AG09309 (cell line): ENCODE data around the gene FDXR.

Experiments used
- DNase-seq: peaks from one replicate; pipeline ENCODE4 v3.0.0-alpha.2; 2010; ENCODE audit warnings: low read depth
- H3K4me3 ChIP-seq: 2 replicates; pipeline ENCODE4 v1.5.1; 2011; ENCODE audit warnings: mild to moderate bottlenecking, low read depth, low read length, moderate library complexity; ENCODE audit not compliant: control insufficient read depth
- TF ChIP-seq, protein P1 (sequence below): IDR thresholded peaks from 2 replicates; pipeline ENCODE4 v1.5.1; 2011; ENCODE audit warnings: mild to moderate bottlenecking, low read depth, low read length, inconsistent platforms; ENCODE audit not compliant: insufficient read depth, control insufficient read depth; ENCODE audit errors: missing control alignments

FDXR gene

DNA sequence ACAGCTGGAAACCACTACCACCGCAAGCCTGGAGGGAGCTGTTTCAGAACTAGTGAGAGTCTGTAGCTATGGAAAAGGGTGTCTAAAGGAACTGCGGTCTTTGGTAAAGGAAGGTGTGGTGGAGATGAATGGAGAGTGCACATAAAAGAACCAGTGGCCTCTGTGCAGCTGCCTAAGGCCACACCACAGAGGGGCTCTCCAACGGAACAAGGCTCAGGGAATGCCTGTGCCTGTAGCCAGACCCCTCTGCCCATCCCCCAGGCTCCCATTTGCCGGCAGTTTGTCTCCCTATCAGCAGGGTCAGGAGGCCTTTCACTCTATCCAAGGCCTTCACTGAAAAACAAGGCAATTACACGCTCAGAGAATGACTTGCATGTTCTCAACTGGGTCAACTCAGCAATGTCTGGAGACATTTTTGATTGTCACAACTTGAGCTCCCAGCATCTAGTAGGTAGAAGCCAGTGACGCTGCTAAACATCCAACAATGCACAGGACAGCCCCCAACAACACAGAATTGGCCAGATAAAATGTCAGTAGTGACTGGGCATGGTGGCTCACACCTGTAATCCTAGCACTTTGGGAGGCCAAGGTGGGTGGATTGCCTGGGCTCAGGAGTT is 3.3 kb upstream of the FDXR start:
- TF ChIP-seq, protein P1, sequence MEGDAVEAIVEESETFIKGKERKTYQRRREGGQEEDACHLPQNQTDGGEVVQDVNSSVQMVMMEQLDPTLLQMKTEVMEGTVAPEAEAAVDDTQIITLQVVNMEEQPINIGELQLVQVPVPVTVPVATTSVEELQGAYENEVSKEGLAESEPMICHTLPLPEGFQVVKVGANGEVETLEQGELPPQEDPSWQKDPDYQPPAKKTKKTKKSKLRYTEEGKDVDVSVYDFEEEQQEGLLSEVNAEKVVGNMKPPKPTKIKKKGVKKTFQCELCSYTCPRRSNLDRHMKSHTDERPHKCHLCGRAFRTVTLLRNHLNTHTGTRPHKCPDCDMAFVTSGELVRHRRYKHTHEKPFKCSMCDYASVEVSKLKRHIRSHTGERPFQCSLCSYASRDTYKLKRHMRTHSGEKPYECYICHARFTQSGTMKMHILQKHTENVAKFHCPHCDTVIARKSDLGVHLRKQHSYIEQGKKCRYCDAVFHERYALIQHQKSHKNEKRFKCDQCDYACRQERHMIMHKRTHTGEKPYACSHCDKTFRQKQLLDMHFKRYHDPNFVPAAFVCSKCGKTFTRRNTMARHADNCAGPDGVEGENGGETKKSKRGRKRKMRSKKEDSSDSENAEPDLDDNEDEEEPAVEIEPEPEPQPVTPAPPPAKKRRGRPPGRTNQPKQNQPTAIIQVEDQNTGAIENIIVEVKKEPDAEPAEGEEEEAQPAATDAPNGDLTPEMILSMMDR: no peak
- no peak for DNase-seq
- no peak overlapping the region for H3K4me3 ChIP-seq

DNA sequence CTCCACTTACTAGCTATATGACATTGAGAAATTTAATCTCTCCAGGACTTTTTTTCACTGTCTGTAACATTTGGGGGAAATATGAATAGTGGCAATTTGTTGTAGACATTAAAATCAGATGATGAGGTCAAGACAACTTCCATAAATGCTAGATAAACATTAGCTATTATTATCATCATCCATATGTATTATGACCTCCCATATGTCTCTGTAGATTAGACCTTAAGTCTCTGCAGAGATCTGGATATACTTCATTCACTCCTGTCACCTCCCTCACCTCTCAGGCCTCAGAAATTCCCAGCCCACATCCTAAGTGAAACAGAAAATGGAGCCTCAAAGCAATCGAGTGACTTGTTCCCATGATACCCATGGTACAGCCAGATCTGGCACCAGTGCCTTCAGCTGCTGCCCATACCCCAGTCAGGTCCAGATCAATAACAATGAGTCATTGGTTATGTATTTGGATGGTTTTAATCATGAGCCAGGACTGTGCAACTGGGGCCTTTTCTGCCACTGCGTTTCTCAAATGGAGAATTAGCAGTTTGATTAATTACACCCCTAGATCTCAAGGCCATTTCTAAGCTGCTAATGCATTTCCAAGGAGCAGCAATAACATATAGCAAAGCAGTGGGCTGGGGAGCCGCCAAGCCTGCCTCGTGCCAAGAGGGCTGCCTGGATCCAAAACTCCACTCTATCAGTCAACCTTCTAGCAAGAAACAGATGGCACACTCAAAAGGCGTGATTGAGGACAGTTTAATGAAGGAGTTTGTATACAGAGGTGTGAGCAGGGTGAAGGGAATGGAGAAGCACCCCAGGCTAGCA is 2.6 kb upstream of the FDXR start:
- H3K4me3 ChIP-seq: no peak overlapping the region
- DNase-seq: no peak
- TF ChIP-seq, protein P1: no peak

DNA sequence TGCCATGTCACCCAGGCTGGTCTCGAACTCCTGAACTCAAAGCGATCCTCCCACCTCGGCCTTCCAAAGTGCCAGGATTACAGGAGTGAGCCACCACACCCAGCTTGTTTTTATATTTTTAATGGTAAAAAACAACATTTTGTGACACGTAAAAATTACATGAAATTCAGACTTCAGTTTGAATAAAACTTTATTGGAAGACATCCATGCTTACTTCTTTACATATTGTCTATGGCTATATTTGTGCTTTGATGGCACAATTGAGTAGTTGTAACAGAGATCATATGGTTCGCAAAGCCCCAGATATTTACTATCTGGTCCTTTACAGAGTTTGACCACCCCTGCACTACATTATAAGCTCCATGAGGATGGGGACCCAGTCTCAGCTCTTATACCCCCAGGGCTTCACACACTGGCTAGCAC is 1.8 kb upstream of the FDXR start:
- DNase-seq: no peak
- TF ChIP-seq, protein P1: no peak
- H3K4me3 ChIP-seq: no peak overlapping the region

DNA sequence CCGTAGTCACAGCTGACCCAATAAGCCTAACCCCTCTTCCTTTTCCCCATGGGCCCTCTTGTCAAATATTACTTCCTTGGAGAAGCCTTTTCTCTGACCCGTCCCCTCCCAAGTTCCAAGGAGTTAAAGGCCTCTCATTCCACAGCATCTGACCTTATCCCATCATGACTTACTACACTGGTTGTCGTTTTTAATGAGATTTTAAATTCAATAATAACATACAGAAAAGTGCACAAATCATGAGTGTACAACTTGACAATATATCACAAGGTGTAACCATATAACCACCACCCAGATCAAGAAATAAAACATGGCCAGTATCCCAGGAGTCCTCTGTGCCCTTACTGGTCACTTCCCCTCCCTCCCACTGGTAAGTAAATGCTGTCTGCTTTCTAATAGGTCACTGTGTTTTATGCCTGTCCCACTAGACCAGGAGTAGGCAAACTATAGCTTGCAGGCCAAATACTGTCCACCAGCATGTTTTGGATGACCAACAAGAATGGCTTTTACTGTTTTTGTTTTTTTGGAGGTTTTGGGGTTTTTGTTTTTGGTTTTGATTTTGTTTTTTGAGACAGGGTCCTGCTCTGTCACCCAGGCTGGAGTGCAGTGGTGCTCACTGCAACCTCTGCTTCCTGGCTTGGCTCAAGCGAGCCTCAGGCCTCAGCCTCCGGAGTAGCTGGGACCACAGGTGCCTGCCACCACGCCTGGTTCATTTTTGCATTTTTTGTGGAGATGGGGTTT is 1.2 kb upstream of the FDXR start:
- TF ChIP-seq, protein P1: no peak
- peak overlapping the region; percentile 77 for H3K4me3 ChIP-seq
- no peak for DNase-seq

DNA sequence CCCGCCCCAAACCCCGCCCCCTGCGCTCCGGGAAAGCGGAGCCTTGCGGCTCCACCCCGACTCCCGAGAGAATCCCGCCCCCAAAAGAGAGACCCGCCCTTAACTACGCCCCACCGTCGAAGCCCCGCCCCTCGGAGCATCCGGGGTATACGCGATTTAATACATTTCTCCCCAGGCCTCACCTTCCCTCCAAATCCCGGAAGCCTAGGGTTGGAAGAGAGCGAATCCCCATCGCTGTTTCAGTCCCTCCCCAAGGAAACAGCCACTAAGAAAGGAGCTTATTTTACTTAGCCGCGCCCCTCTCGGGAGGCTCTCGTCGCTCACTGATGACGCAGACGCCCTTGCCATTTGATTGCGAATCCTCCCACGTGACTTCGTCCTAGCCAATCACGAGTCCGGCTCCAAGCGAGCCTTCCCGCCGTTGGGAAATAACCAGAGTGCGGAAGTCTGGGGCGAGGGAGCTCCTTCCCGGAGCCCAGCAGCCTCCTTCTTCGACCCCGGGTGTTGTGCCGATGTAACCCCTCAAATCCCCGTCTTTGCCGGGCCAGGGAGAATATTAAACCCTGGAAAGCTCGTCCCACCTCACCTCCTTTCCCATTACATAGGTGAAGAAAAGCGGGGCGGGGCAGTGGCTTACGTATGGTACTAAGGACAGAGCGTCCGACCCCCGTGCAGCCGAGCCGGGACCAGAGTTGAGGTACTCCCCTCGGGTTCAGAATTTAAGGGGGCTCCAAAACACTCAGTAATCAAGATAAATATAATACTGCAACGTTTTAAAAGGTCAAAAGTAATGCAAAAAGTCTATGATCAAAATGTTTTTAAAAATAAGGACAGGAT is 461 bp upstream of the FDXR start:
- H3K4me3 ChIP-seq: peak overlapping the region; percentile 90
- TF ChIP-seq, protein P1: no peak
- DNase-seq: peak; percentile 100

DNA sequence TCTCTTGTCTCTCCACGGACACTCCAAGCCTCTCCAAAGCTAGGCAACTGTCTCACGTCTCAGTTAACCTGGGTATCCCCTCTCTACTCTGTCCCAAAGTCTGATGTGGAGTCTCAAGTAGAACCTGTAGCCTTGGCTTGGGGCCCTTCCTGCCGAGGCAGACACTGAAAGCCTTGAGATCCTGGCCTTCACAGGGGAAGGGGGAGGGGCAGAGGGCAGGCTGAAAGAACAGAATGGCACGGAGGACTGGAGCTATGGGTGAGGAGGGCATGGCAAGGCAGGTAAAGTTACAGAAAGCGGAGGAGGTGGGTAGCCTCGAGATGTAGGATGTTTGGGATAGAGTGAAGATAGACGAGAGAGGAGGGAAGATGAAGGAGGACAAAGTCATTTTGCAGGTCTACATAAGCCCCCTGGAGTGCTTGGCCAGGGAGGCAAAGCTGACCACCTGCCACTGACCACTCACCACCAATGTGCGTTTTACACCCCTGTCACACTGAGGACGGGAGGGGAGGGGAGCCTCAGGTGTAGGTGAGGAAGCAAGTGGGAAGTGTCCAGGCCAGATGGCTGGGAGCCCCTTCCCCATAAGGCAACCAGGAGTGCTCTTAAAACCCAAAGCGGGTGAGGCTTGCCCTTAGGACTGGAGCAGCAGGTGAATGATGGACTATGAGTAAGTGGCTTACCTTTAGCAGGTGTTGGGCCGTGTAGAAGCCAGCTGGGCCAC is 1.3 kb downstream of the FDXR start:
- no peak for DNase-seq
- peak overlapping the region; percentile 90 for H3K4me3 ChIP-seq
- TF ChIP-seq, protein P1: no peak
